ENCODE data around the gene INO80B.

DNA sequence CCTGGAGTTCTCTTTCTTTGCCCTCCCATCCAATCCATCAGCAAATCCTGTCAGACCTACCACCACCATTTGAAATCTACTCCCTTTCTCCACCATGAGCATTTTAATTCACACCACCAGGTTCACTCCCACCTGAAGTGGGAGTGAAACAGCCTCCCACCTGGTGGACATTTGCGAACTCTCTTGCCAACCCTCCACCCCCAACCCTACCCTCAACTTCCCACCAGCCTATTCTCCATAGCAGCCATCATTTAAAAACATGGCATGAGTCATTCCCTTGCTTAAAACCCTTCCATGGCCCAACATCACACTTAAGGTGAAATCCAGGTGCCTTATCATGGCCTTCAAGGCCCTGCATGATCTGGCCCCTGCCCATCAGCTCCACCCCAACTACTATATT is 16.6 kb upstream of the INO80B start:
- TF ChIP-seq YY1 (IDR thresholded peaks at IDR 0.05; ENCODE audit: low read depth): no peak
- TF ChIP-seq FOXM1 (IDR thresholded peaks at IDR 0.05; ENCODE audit: borderline replicate concordance, low read depth): no peak

Data from Ishikawa (cell line).